Ovary (tissue), 9 donors: ENCODE data around the gene ALDH1A1. TPM values are rescaled to one million over a fixed set of nuclear protein-coding genes. Genes with fewer than 3 reads are reported as not detected.

Source experiments
- DNase-seq, 5 donors: peaks; one replicate each; pipeline ENCODE4 v3.0.0-alpha.2; 2019 to 2020
- H3K27ac ChIP-seq, 2 donors: fragments of 200-600 bp; one replicate each; pipeline versions ENCODE4 v1.5.1 to v1.8.0; 2019 to 2022
- H3K27me3 ChIP-seq: fragments of 200-600 bp; one replicate; pipeline ENCODE4 v1.8.0; 2022
- H3K36me3 ChIP-seq: fragments of 200-600 bp; sonication (generic); one replicate; pipeline ENCODE4 v1.5.1; 2019
- H3K4me1 ChIP-seq: one replicate; pipeline ENCODE4 v1.8.1; 2013; ENCODE audit warnings: mild to moderate bottlenecking, moderate library complexity; ENCODE audit not compliant: insufficient read depth
- H3K4me3 ChIP-seq: fragments of 200-600 bp; sonication (generic); one replicate; pipeline ENCODE4 v1.5.1; 2017
- H3K9me3 ChIP-seq, 2 donors: fragments of 200-600 bp in 1 of 2; sonication (generic) in 1 of 2; one replicate each; pipeline versions ENCODE4 v1.5.1 to v1.8.1; 2013 to 2019; ENCODE audit warnings: mild to moderate bottlenecking in 1 of 2, moderate library complexity in 1 of 2
- CTCF ChIP-seq, 3 donors: fragments of 450-650 bp in 2 of 3; fragments of 200-600 bp in 1 of 3; IDR thresholded peaks; one replicate each; pipeline versions ENCODE4 v1.5.1 to v1.8.0; 2016 to 2022; ENCODE audit warnings: antibody characterized with exemption in 3 of 3, mild to moderate bottlenecking in 1 of 3
- EP300 ChIP-seq: sonication (generic); formaldehyde crosslinking; IDR thresholded peaks from one replicate; pipeline ENCODE4 v1.6.1; 2017; ENCODE audit warnings: antibody characterized with exemption
- POLR2A ChIP-seq: fragments of 450-650 bp; IDR thresholded peaks from one replicate; pipeline ENCODE4 v1.6.1; 2017; ENCODE audit warnings: antibody characterized with exemption, mild to moderate bottlenecking, moderate library complexity
- WGBS, 3 donors: extraction: QIAGEN DNeasy Blood & Tissue Kit in 1 of 3; methylation state at CpG; one replicate each; pipeline versions ENCODE4 v1.1.5 to v1.1.7; 2013 to 2017; 5-methylcytosine and 5-hydroxymethylcytosine counted together
- intact Hi-C, 4 donors: fragments of 100-400 bp; cut with DNase I; formaldehyde crosslinking; loops; one replicate each; pipeline versions ENCODE4 v1.11.0 to v1.15.1; 2022 to 2023
- polyA plus RNA-seq, 2 donors: library from polyadenylated mRNA; stranded (reverse); fragments of 200-250 nt in 1 of 2; fragments of 350-450 nt in 1 of 2; fragmentation: Illumina TruSeq in 1 of 2; extraction: RNeasy Lipid Tissue Mini Kit (QIAGEN cat#74804) in 1 of 2; gene quantifications; one replicate each; pipeline ENCODE4 v1.2.3, GENCODE V29; 2013 to 2014
- total RNA-seq, 7 donors: library from RNA; depleted of rRNA in 2 of 7; stranded (reverse); fragments of >200 nt in 2 of 7; fragmentation: NEBNext Ultra II Directional in 3 of 7; extraction: Animal tissue kit (Norgen Biotek cat#: 25700) in 3 of 7; gene quantifications; one replicate each; pipeline versions ENCODE4 v1.1.0 to v1.2.4, GENCODE V29; 2016 to 2023
- donor health status: DM: no; HTN: no; CAD: no; lungs with moderate emphysema.
- donor health status: DM: no; HTN: no; CAD: no.
- donor health status: Bipolar disorder and iron deficiency.
- donor health status: DM: yes; HTN: yes; CAD: no.
- donor health status: DM: no; HTN: no; CAD: no.
- donor health status: DM: yes; HTN: yes; CAD: no.

The ALDH1A1 gene
- total and polyA plus RNA-seq, 9 donors = 116 to 301 (median 184) TPM

DNA sequence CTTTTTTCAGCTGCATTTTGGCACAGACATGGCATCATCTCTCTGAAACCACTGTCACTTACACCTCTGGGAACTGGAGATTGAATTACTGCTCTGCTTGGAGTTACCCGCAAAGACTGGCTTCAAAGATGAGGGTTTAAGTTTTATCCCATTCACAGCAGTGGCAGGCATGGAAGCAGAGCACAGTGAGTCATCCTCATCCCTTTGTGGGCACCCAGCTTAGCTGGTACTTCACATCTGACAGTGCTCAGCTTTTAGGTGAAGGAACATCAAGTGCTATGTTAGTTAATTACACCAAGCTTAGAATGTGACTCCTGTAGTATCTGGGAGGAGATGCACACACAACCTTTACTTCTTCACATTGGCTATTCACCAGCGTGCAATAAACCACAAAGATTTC lies 24.8 kb upstream of the ALDH1A1 start:
- WGBS, 3 donors = 72 to 75% (median 73%) methylated on average over 2 of the region's 2 CpGs
- TF ChIP-seq POLR2A (no peak), CTCF (IDR thresholded peaks at IDR 0.05) (no peak), EP300 (no peak)

DNA sequence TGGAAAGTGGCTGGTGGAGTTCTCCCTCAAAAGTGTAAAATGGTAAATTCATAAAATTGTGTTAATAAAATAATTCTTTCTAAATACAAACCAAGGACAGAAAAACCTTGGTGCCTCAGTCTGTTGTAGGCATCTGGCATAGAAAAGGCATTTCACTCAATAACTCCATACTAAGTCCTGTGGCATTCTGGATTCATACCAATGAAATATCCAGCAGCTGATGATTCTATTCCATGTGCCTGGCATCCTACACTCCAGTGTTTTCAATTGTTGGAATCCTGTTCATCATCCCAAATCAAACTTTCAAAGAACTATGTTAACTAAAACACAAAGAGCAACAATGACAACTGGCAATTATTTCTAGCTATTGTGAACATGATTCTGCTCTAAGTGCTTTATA lies 21.6 kb upstream of the ALDH1A1 start:
- no peak overlapping the region for H3K4me3 ChIP-seq
- no peaks in the 10 kb centered on the region for H3K27me3 ChIP-seq
- no peaks in the 10 kb centered on the region for H3K4me1 ChIP-seq
- DNase-seq = no peak
- H3K36me3 ChIP-seq = no peaks in the 10 kb centered on the region
- intact Hi-C loops = no loop called here
- H3K9me3 ChIP-seq = no peaks in the 10 kb centered on the region
- TF ChIP-seq CTCF (IDR thresholded peaks at IDR 0.05) (no peak), POLR2A (no peak), EP300 (no peak)
- no peak overlapping the region for H3K27ac ChIP-seq

More for the DNA sequence above, 24.8 kb upstream of the ALDH1A1 start:
- H3K4me3 ChIP-seq = no peak overlapping the region
- no peaks in the 10 kb centered on the region for H3K4me1 ChIP-seq
- no peaks in the 10 kb centered on the region for H3K9me3 ChIP-seq
- H3K27me3 ChIP-seq = no peaks in the 10 kb centered on the region
- DNase-seq = no peak
- intact Hi-C loops = no loop called here
- H3K36me3 ChIP-seq = no peaks in the 10 kb centered on the region
- H3K27ac ChIP-seq = no peak overlapping the region

- H3K9me3 ChIP-seq = no peaks in the 10 kb centered on the region
- 91 to 97% (median 96%) methylated on average over 2 of the region's 2 CpGs for WGBS, 3 donors
- intact Hi-C loops = no loop called here
These were observed 19.8 kb upstream of the ALDH1A1 start for GRCh38 chr9:72972636-72973035.

GRCh38 chr9:72971411-72971810 lies 18.6 kb upstream of the ALDH1A1 start:
- no peak for TF ChIP-seq CTCF (IDR thresholded peaks at IDR 0.05)
- DNase-seq = no peak
- Histone ChIP-seq H3K4me1 (no peaks in the 10 kb centered on the region), H3K9me3 (no peaks in the 10 kb centered on the region), H3K27me3 (no peaks in the 10 kb centered on the region), H3K27ac (no peak overlapping the region), H3K4me3 (no peak overlapping the region), H3K36me3 (no peaks in the 10 kb centered on the region)
- intact Hi-C loops = no loop called here
- 13 to 19% (median 14%) methylated on average over 2 of the region's 2 CpGs for WGBS, 3 donors

More at GRCh38 chr9:72972636-72973035, 19.8 kb upstream of the ALDH1A1 start:
- no peak for TF ChIP-seq EP300
- no peak for TF ChIP-seq CTCF (IDR thresholded peaks at IDR 0.05)
- no peak for TF ChIP-seq POLR2A
- Histone ChIP-seq H3K4me3 (no peak overlapping the region), H3K27ac (no peak overlapping the region), H3K4me1 (no peaks in the 10 kb centered on the region), H3K36me3 (no peaks in the 10 kb centered on the region), H3K27me3 (no peaks in the 10 kb centered on the region)
- DNase-seq = no peak

GRCh38 chr9:72960446-72960845 lies 7.6 kb upstream of the ALDH1A1 start:
- Histone ChIP-seq H3K4me1 (peaks cover 2% of the 10 kb centered on the region), H3K9me3 (no peaks in the 10 kb centered on the region), H3K36me3 (no peaks in the 10 kb centered on the region), H3K27ac (no peak overlapping the region), H3K4me3 (no peak overlapping the region), H3K27me3 (no peaks in the 10 kb centered on the region)
- no peak for DNase-seq
- WGBS, 3 donors = 81 to 89% (median 88%) methylated on average over 4 of the region's 4 CpGs
- no peak for TF ChIP-seq EP300
- no peak for TF ChIP-seq POLR2A
- intact Hi-C loops = no loop called here
